GM19452 (cell line): ENCODE results near the gene CHRFAM7A.
"Not testable (repeated sequence)": the region's sequence is repeated elsewhere in the genome, so short reads cannot be mapped to it uniquely, and the experiment has no call there.

Experiments
- ATAC-seq: cut with Tn5 transposase; IDR thresholded peaks from one replicate; pipeline ENCODE4 v1.9.1; 2021; ENCODE audit not compliant: unreplicated experiment

The CHRFAM7A gene

DNA sequence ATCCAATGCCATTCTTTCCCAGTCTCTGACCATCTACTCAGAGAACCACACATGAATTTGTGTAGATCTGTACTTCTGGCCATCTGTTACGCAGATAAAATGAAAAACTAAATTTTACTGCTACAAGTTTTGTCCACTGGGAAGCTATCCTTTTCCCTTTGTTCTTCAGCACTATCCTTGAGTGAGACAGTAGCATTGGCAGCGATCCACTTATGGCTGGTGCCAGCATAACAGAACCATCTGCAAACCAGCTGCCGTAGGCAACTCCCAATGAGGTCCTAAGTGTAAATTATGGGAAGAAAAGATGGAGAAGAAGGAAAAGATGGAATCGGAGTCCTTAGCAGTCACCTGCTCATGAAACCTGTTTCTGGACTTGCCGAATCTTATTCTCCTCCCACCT is 72.3 kb downstream of the CHRFAM7A start:
- not testable (repeated sequence) for ATAC-seq

DNA sequence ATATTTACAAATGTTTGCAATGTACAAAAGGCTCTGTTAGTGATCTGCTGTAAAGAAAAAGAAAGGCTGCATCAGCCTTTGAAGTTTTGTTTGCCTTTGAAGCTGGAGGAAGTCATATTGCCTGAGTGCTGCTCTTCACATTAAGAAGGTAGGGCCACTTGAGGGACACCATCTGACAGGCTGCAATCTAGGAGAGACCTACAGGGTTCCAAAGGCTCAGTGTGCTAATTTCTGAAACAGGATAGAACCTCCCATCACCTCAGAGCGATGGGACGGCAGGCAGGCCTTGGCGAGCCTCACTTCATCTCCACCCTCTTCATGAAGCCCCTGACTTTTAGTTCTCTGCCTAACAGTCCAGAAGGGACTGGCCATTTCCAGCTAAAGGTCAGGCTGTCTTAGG is 77.6 kb downstream of the CHRFAM7A start:
- ATAC-seq, result not testable (repeated sequence)

DNA sequence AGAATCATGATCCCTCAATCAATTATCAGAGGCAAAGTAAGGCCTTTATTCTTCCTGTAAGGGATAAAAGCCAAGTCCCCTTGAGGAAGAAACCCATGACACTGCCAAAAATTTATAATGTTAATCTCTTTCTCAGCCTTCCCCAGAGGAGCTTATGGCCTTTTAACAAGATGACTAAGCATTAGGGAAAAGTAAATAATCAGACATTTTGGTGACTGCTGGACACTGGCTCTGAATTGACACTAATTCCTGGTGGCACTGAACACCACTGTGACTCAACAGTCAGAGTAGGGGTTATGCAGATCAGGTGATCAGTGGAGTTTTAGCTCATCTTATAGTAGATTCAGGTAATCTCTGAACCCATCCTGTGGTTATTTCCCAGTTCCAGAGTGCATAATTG is 82.8 kb downstream of the CHRFAM7A start:
- ATAC-seq, result not testable (repeated sequence)
